ENCODE results near the gene CYS1.
A peak's percentile ranks its signal among the peaks of the same experiment; 100 is the strongest.

Gene CYS1

GRCh38 chr2:10056439-10056838 lies 23.8 kb downstream of the CYS1 start:
- Histone ChIP-seq H3K27ac (no peak overlapping the region), H3K9me3 (ENCODE audit: severe bottlenecking) (no peaks in the 10 kb centered on the region), H3K36me3 (peaks cover 32% of the 10 kb centered on the region), H3K4me3 (ENCODE audit: low read depth, low read length) (no peak overlapping the region), H3K27me3 (ENCODE audit: insufficient read depth, low read depth, severe bottlenecking) (no peaks in the 10 kb centered on the region)
- TF ChIP-seq CTCF (IDR thresholded peaks at IDR 0.05; ENCODE audit: low read depth, low read length) = no peak
- no peak for DNase-seq

- Histone ChIP-seq H3K4me3 (ENCODE audit: low read depth, low read length) (no peak overlapping the region), H3K27me3 (ENCODE audit: insufficient read depth, low read depth, severe bottlenecking) (no peaks in the 10 kb centered on the region), H3K9me3 (ENCODE audit: severe bottlenecking) (no peaks in the 10 kb centered on the region), H3K36me3 (peaks cover 38% of the 10 kb centered on the region), H3K27ac (no peak overlapping the region)
- DNase-seq = no peak
- no peak for TF ChIP-seq CTCF (IDR thresholded peaks at IDR 0.05; ENCODE audit: low read depth, low read length)
These were observed 25.2 kb downstream of the CYS1 start for GRCh38 chr2:10054976-10055375.

GRCh38 chr2:10054424-10054823 lies 25.8 kb downstream of the CYS1 start:
- Histone ChIP-seq H3K9me3 (ENCODE audit: severe bottlenecking) (no peaks in the 10 kb centered on the region), H3K27ac (no peak overlapping the region), H3K4me3 (ENCODE audit: low read depth, low read length) (no peak overlapping the region), H3K27me3 (ENCODE audit: insufficient read depth, low read depth, severe bottlenecking) (no peaks in the 10 kb centered on the region), H3K36me3 (peaks cover 43% of the 10 kb centered on the region)
- no peak for DNase-seq
- TF ChIP-seq CTCF (IDR thresholded peaks at IDR 0.05; ENCODE audit: low read depth, low read length) = peak; percentile 29; the same call in 1 of the 2 replicates

GRCh38 chr2:10053351-10053750 lies 26.9 kb downstream of the CYS1 start:
- Histone ChIP-seq H3K27ac (no peak overlapping the region), H3K36me3 (peaks cover 52% of the 10 kb centered on the region), H3K4me3 (ENCODE audit: low read depth, low read length) (no peak overlapping the region), H3K27me3 (ENCODE audit: insufficient read depth, low read depth, severe bottlenecking) (no peaks in the 10 kb centered on the region), H3K9me3 (ENCODE audit: severe bottlenecking) (no peaks in the 10 kb centered on the region)
- no peak for DNase-seq
- no peak for TF ChIP-seq CTCF (IDR thresholded peaks at IDR 0.05; ENCODE audit: low read depth, low read length)

GRCh38 chr2:10052216-10052615 lies 28.0 kb downstream of the CYS1 start:
- no peak overlapping the region for H3K27ac ChIP-seq
- no peaks in the 10 kb centered on the region for H3K27me3 ChIP-seq (ENCODE audit: insufficient read depth, low read depth, severe bottlenecking)
- H3K36me3 ChIP-seq = peaks cover 64% of the 10 kb centered on the region
- TF ChIP-seq CTCF (IDR thresholded peaks at IDR 0.05; ENCODE audit: low read depth, low read length) = no peak
- H3K4me3 ChIP-seq (ENCODE audit: low read depth, low read length) = no peak overlapping the region
- no peak for DNase-seq
- H3K9me3 ChIP-seq (ENCODE audit: severe bottlenecking) = no peaks in the 10 kb centered on the region

- no peak overlapping the region for H3K27ac ChIP-seq
- DNase-seq = no peak
- peaks cover 71% of the 10 kb centered on the region for H3K36me3 ChIP-seq
These were observed 31.6 kb downstream of the CYS1 start for GRCh38 chr2:10048501-10049171.

More at GRCh38 chr2:10048501-10049171, 31.6 kb downstream of the CYS1 start:
- H3K4me3 ChIP-seq (ENCODE audit: low read depth, low read length) = no peak overlapping the region
- H3K9me3 ChIP-seq (ENCODE audit: severe bottlenecking) = peaks cover 6% of the 10 kb centered on the region
- TF ChIP-seq CTCF (IDR thresholded peaks at IDR 0.05; ENCODE audit: low read depth, low read length) = peak; percentile 63
- H3K27me3 ChIP-seq (ENCODE audit: insufficient read depth, low read depth, severe bottlenecking) = no peaks in the 10 kb centered on the region
